Measurements from ENCODE around the gene SLC19A1. TPM values are rescaled to one million over a fixed set of nuclear protein-coding genes. Genes with fewer than 3 reads are reported as not detected.

The SLC19A1 gene
- total RNA-seq, 1 experiment from 2014 or later, result 21.4 TPM

GRCh38 chr21:45496151-45496967, 45.9 kb downstream of the SLC19A1 start:
- TF ChIP-seq CTCF (IDR thresholded peaks at IDR 0.05; ENCODE audit: unreplicated experiment), result no peak
- H3K36me3 Mint-ChIP-seq (ENCODE audit: insufficient read depth, unreplicated experiment), result peaks cover 33% of the 10 kb centered on the region
- peaks cover 3% of the 10 kb centered on the region for H3K9me3 Mint-ChIP-seq (ENCODE audit: low read depth, unreplicated experiment)
- no TSS peak for BruUV-seq (replicated peaks)
- H3K4me1 Mint-ChIP-seq (ENCODE audit: low read depth, unreplicated experiment), result no peaks in the 10 kb centered on the region
- H3K27me3 Mint-ChIP-seq (ENCODE audit: unreplicated experiment), result no peaks in the 10 kb centered on the region
- H3K27ac Mint-ChIP-seq (ENCODE audit: unreplicated experiment), result no peak overlapping the region
- no peak overlapping the region for H3K4me3 Mint-ChIP-seq (ENCODE audit: low read depth, unreplicated experiment)
- DNase-seq, result no peak
- intact Hi-C loops (cut with micrococcal nuclease; ENCODE audit: unreplicated experiment), result no loop called here
- CTCF ChIA-PET, result no interaction called here

- intact Hi-C loops (cut with micrococcal nuclease; ENCODE audit: unreplicated experiment), result no loop called here
- H3K9me3 Mint-ChIP-seq (ENCODE audit: low read depth, unreplicated experiment), result peaks cover 3% of the 10 kb centered on the region
- H3K27me3 Mint-ChIP-seq (ENCODE audit: unreplicated experiment), result no peaks in the 10 kb centered on the region
- no peak for TF ChIP-seq CTCF (IDR thresholded peaks at IDR 0.05; ENCODE audit: unreplicated experiment)
- BruUV-seq (replicated peaks), result no TSS peak
- peaks cover 33% of the 10 kb centered on the region for H3K36me3 Mint-ChIP-seq (ENCODE audit: insufficient read depth, unreplicated experiment)
- no peak overlapping the region for H3K4me3 Mint-ChIP-seq (ENCODE audit: low read depth, unreplicated experiment)
- no peak for DNase-seq
- no peaks in the 10 kb centered on the region for H3K4me1 Mint-ChIP-seq (ENCODE audit: low read depth, unreplicated experiment)
- CTCF ChIA-PET, result interaction anchor here (0.6 kb wide), 1 partner anchor 762 kb away, joined by 4 read pairs; no protein-coding TSS in a partner anchor
- no peak overlapping the region for H3K27ac Mint-ChIP-seq (ENCODE audit: unreplicated experiment)
These were observed 47.2 kb downstream of the SLC19A1 start for GRCh38 chr21:45494851-45495680.

- DNase-seq, result no peak
- H3K27ac Mint-ChIP-seq (ENCODE audit: unreplicated experiment), result no peak overlapping the region
- no peak for TF ChIP-seq CTCF (IDR thresholded peaks at IDR 0.05; ENCODE audit: unreplicated experiment)
- H3K27me3 Mint-ChIP-seq (ENCODE audit: unreplicated experiment), result no peaks in the 10 kb centered on the region
- intact Hi-C loops (cut with micrococcal nuclease; ENCODE audit: unreplicated experiment), result no loop called here
- H3K4me3 Mint-ChIP-seq (ENCODE audit: low read depth, unreplicated experiment), result no peak overlapping the region
- H3K36me3 Mint-ChIP-seq (ENCODE audit: insufficient read depth, unreplicated experiment), result peaks cover 28% of the 10 kb centered on the region
- H3K4me1 Mint-ChIP-seq (ENCODE audit: low read depth, unreplicated experiment), result no peaks in the 10 kb centered on the region
- no TSS peak for BruUV-seq (replicated peaks)
- CTCF ChIA-PET, result no interaction called here
- H3K9me3 Mint-ChIP-seq (ENCODE audit: low read depth, unreplicated experiment), result no peaks in the 10 kb centered on the region
These were observed 47.9 kb downstream of the SLC19A1 start for GRCh38 chr21:45494135-45494850.

DNA sequence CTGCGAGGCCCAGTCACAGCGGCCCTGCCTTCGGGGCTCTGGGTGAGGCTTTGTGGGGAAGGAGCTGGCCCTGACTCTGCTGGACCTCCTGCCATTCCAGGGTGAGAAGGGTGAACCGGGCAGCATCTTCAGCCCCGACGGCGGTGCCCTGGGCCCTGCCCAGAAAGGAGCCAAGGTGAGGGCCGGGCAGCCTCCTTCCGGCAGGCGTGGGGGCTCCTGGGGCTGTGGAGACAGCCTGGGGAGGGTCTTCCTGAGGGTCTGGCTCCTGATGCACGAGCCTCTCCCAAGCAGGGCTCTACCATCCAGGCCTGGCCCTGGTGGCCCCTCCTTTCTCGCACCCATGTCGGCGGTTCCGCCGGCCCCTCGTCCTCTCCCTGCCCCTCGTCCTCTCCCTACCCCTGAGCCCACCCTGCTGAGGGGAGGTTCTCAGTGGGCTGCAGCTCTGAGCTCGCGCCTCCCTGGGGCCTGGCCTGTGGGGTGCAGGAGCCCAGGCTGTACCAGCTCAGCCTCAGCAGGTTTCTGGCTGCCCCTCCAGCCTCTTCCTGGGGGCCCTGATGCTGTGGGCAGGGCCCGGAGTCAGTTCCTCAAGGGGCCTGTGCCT, 48.7 kb downstream of the SLC19A1 start:
- H3K4me3 Mint-ChIP-seq (ENCODE audit: low read depth, unreplicated experiment), result no peak overlapping the region
- H3K36me3 Mint-ChIP-seq (ENCODE audit: insufficient read depth, unreplicated experiment), result peaks cover 22% of the 10 kb centered on the region
- no peaks in the 10 kb centered on the region for H3K27me3 Mint-ChIP-seq (ENCODE audit: unreplicated experiment)
- no peaks in the 10 kb centered on the region for H3K4me1 Mint-ChIP-seq (ENCODE audit: low read depth, unreplicated experiment)
- intact Hi-C loops (cut with micrococcal nuclease; ENCODE audit: unreplicated experiment), result no loop called here
- no peak overlapping the region for H3K27ac Mint-ChIP-seq (ENCODE audit: unreplicated experiment)
- CTCF ChIA-PET, result interaction anchor here (0.6 kb wide), 1 partner anchor 97 kb away, joined by 5 read pairs; no protein-coding TSS in a partner anchor
- BruUV-seq (replicated peaks), result no TSS peak
- no peak for TF ChIP-seq CTCF (IDR thresholded peaks at IDR 0.05; ENCODE audit: unreplicated experiment)
- DNase-seq, result no peak
- no peaks in the 10 kb centered on the region for H3K9me3 Mint-ChIP-seq (ENCODE audit: low read depth, unreplicated experiment)

Data from Calu3 (cell line).